GM21717 (cell line): ENCODE data around the gene CCDC195.
"Not testable (repeated sequence)": the region's sequence is repeated elsewhere in the genome, so short reads cannot be mapped to it uniquely, and the experiment has no call there.

ENCODE experiments used
- ATAC-seq: cut with Tn5 transposase; IDR thresholded peaks from one replicate; pipeline ENCODE4 v1.9.1; 2021; ENCODE audit warnings: mild to moderate bottlenecking, moderate library complexity; ENCODE audit not compliant: unreplicated experiment

Gene CCDC195

DNA sequence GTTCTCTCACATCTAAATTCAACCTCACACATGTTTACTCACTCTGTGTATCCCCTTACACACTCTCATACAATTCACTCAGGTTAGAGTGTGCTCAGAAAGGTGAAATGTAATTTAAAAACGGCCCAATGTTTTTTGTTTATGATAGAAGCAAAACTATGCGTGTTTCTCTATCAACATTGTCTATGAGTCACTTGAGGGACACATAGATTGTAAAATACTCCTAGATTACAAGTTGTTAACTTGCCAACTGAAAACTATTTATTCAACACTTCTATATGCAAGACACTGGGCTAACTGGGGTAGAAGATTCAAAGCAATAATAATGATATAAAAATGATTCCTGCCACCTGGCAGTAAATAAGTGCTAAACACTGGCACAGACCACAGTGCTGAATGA lies 24.6 kb downstream of the CCDC195 start:
- no peak for ATAC-seq

- no peak for ATAC-seq
Observed at GRCh38 chr2:224690868-224691267, 25.3 kb downstream of the CCDC195 start.

- no peak for ATAC-seq
Observed at GRCh38 chr2:224689539-224689938, 26.6 kb downstream of the CCDC195 start.

GRCh38 chr2:224688997-224689396 lies 27.2 kb downstream of the CCDC195 start:
- ATAC-seq = no peak

DNA sequence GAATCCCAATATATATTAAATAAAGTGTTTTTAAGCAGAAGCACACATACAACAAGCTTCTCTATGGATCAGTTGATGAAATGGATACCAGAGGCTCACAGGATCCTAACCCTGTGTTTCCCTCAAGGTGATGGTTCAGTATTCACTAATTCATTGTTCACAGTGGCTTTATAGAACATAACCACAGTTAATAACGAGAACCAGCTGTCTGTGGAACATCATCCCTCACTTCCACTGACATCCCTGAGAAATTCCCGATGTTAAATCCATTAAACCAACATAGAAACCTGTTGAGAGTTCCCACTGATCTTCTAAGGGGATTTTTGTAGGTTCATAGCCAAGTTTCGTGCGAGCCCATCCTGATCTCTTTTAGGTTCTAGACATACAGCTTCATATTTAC lies 29.0 kb downstream of the CCDC195 start:
- ATAC-seq = no peak

DNA sequence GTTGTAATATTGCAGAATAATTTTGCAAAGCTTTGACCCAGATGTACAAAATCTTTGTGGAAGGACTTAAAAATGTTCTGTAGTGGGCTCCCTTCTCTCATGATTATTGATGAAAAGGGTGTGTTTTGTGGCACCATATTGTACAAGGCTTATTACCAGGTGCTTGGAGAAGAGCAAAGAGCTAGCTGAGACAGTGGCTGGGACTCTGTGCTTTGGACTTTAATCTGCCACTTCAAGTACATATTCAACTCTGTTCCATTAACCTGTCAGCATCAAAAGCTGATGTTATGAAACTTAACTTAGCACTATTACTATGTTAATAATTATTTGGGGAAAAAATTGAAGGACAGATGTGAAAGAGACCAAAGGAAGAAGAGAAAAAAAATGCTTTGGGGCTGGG lies 31.0 kb downstream of the CCDC195 start:
- no peak for ATAC-seq

DNA sequence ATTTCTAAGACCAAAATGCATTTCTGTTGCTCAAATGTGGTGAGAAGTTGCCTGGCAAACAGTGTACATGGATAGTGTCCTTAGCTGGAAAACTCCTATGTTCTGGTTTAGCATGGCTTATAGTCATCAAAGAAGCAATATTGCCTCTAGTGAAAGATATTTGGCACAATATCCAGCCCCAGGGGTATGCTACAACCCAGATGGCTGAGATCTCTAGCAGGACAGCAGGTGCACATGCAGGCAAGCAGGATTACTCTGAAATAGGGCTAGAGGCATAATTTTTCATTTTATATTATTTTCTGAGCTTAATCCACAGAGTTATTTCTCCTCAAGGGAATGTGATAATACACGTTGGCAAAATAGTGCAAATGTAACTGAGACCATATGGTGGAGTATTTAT lies 34.0 kb downstream of the CCDC195 start:
- ATAC-seq = no peak

GRCh38 chr2:224671731-224672130 lies 44.4 kb downstream of the CCDC195 start:
- no peak for ATAC-seq

DNA sequence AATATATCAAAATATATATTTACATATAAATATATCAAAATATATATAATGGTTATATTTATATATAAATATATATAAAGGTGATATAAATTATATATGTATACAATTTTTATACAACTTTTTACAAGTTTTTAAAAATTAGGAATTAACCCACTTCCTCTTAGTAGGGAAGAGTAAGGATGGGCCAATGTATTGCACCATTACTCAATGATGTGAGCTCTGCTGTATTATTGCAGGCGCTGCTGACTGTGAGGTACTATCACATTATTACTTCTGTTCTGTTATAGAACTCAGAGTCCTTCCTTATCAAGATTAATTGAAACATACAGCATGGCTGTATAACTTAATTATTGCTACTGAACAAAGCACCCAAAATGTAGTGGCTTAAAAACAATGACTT lies 46.0 kb downstream of the CCDC195 start:
- no peak for ATAC-seq

DNA sequence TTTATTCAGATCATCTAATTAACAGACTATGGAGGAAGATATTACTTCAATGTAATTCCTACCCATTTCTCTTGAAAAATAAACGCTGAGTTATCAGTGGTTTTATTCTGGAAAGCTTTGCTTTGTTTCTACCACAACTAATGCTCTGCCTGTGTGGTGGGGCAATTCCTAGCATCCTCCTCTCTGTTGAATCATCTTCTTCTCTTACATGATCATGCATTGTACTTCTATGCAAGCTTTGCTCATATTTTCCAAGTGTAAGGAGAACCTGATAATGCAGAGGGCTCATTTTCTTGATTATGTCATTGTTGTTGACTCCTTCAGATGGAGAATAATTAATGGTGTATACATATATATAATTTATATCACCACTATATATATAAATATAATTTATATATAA lies 46.7 kb downstream of the CCDC195 start:
- ATAC-seq = no peak

GRCh38 chr2:224668123-224668909 lies 47.8 kb downstream of the CCDC195 start:
- no peak for ATAC-seq

- ATAC-seq = peak; percentile 97
Observed at GRCh38 chr2:224666951-224667553, 49.1 kb downstream of the CCDC195 start.

DNA sequence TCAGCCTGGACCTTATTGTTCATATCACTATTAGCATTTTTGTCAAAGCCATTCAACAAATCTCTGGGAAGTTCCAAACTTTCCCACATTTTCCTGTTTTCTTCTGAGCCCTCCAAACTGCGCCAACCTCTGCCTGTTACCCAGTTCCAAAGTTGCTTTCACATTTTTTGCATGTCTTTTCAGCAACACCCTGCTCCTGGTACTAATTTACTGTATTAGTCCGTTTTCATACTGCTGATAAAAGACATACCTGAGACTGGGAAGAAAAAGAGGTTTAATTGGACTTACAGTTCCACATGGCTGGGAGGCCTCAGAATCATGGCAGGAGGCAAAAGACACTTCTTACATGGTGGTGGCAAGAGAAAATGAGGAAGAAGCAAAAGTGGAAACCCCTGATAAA lies 52.8 kb downstream of the CCDC195 start:
- not testable (repeated sequence) for ATAC-seq

GRCh38 chr2:224661708-224662107 lies 54.5 kb downstream of the CCDC195 start:
- not testable (repeated sequence) for ATAC-seq

DNA sequence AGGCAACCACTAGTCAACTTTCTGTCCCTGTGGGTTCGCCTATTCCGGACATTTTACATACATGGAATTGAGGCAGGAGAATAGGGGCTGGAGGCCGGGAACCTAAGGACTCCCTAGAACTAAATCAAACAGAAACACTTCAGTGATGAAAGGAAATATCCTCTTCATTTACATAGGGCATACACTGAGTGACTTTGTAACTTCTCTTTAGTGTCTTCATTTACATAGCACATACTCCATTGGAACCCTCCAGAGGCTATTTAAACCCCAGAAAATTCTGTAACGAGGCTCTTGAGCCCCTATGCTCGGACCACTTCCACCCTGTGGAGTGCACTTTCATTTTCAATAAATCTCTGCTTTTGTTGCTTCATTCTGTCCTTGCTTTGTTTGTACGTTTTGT lies 56.5 kb downstream of the CCDC195 start:
- no peak for ATAC-seq

- ATAC-seq = no peak
Observed at GRCh38 chr2:224658780-224659405, 57.3 kb downstream of the CCDC195 start.

- no peak for ATAC-seq
Observed at GRCh38 chr2:224657349-224657748, 58.8 kb downstream of the CCDC195 start.

DNA sequence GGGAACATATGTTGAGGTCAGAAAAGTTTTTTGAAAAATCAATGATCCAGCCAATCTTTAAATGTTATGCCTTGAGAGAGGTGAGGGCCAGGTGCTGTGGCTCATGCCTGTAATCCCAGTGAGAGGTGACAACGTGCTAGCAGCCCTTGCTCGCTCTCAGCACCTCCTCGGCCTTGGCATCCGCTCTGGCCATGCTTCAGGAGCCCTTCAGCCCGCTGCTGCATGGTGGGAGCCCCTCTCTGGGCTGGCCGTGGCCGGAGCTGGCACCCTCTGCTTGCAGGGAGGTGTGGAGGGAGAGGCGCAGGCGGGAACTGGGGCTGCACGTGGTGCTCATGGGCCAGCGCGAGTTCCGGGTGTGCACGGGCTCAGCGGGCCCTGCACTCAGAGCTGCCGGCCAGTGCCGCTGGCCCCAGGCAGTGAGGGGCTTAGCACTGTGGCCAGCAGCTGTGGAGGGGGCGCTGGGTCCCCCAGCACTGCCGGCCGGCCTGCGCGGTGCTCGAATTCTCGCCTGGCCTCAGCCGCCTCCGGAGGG lies 61.1 kb downstream of the CCDC195 start:
- no peak for ATAC-seq
